K562 (cell line): ENCODE results near the gene HLA-DOA. TPM values are rescaled to one million over a fixed set of nuclear protein-coding genes. Genes with fewer than 3 reads are reported as not detected.

Experiments
- GATAD2B ChIP-seq: fragments of 450-650 bp; IDR thresholded peaks from 2 replicates; pipeline ENCODE4 v1.6.1; 2017; ENCODE audit warnings: mild to moderate bottlenecking, borderline replicate concordance
- GTF2B ChIP-seq: IDR thresholded peaks from 2 replicates; pipeline ENCODE4 v1.6.1; 2011; ENCODE audit not compliant: insufficient read length; ENCODE audit errors: extremely low read depth
- GTF2F1 ChIP-seq: IDR thresholded peaks from 2 replicates; pipeline ENCODE4 v1.6.1; 2011; ENCODE audit warnings: low read depth, low read length, improper control_type of control experiment
- LARP7 ChIP-seq: fragments of 450-650 bp; IDR thresholded peaks from 2 replicates; pipeline ENCODE4 v1.6.1; 2016
- MAFF ChIP-seq: IDR thresholded peaks from 2 replicates; pipeline ENCODE4 v1.6.1; 2012; ENCODE audit warnings: low read length, improper control_type of control experiment
- MXI1 ChIP-seq: IDR thresholded peaks from 2 replicates; pipeline ENCODE4 v1.6.1; 2011; ENCODE audit warnings: low read depth, mild to moderate bottlenecking, improper control_type of control experiment, low read length
- NFE2L1 ChIP-seq: fragments of 450-650 bp; IDR thresholded peaks from 2 replicates; pipeline ENCODE4 v1.6.1; 2016; ENCODE audit warnings: missing genetic modification characterization, low read depth, mild to moderate bottlenecking, missing compliant biosample characterization, moderate library complexity, borderline replicate concordance
- NRF1 ChIP-seq, 2 experiments: fragments of 450-650 bp; IDR thresholded peaks in 1 of 2; conservative IDR thresholded peaks in 1 of 2; 2 replicates each; pipeline ENCODE4 v1.6.1; 2014; ENCODE audit warnings: mild to moderate bottlenecking in 2 of 2
- PKNOX1 ChIP-seq: fragments of 450-650 bp; IDR thresholded peaks from 2 replicates; pipeline ENCODE4 v1.6.1; 2016
- PML ChIP-seq: IDR thresholded peaks from 2 replicates; pipeline ENCODE4 v1.6.1; 2012; ENCODE audit warnings: low read length, inconsistent platforms
- PTBP1 ChIP-seq: fragments of 200-400 bp; formaldehyde crosslinking; IDR thresholded peaks from 2 replicates; pipeline ENCODE4 v1.6.1; 2017; ENCODE audit warnings: low read depth, low read length
- SMAD1 ChIP-seq: fragments of 150-350 bp; IDR thresholded peaks from 2 replicates; pipeline ENCODE4 v1.6.1; 2014; ENCODE audit warnings: low read length, low read depth; ENCODE audit not compliant: partially characterized antibody
- SMAD3 ChIP-seq: fragments of 450-650 bp; formaldehyde crosslinking; conservative IDR thresholded peaks from 2 replicates; pipeline ENCODE4 v1.4.0; 2020; ENCODE audit warnings: mild to moderate bottlenecking
- SOX6 ChIP-seq: fragments of 450-650 bp; IDR thresholded peaks from 2 replicates; pipeline ENCODE4 v1.6.1; 2014; ENCODE audit warnings: mild to moderate bottlenecking
- ZBED1 ChIP-seq: IDR thresholded peaks from 2 replicates; pipeline ENCODE4 v1.6.1; 2014
- ZBTB9 ChIP-seq: fragments of 450-650 bp; formaldehyde crosslinking; IDR thresholded peaks from 2 replicates; pipeline ENCODE4 v1.4.0; 2020; ENCODE audit warnings: mild to moderate bottlenecking, moderate library complexity
- ZNF444 ChIP-seq: fragments of 250-450 bp; sonication (Bioruptor Pico); IDR thresholded peaks from 2 replicates; pipeline ENCODE4 v1.4.0; 2020; ENCODE audit warnings: mild to moderate bottlenecking, moderate library complexity
- polyA plus RNA-seq, 8 experiments: library from polyadenylated mRNA; depleted of rRNA in 4 of 8; stranded (reverse) in 5 of 8; unstranded in 3 of 8; fragments of >200 nt; fragmentation: Nextera tagmentation in 2 of 8; fragmentation: Illumina TruSeq in 1 of 8; extraction: Ambion mirVana in 2 of 8; extraction: Trizol in 1 of 8; gene quantifications; 2 replicates each; pipeline versions ENCODE4 v1.2.1 to v1.2.3, GENCODE V29; 2011 to 2014; ENCODE audit warnings: inconsistent platforms in 1 of 8, missing spikeins in 1 of 8
- total RNA-seq, 7 experiments: library from RNA; depleted of rRNA in 6 of 7; stranded (reverse); fragments of >200 nt in 6 of 7; fragmentation: Illumina TruSeq in 2 of 7; extraction: Trizol in 2 of 7; gene quantifications; 2 replicates each; pipeline versions ENCODE4 v1.2.1 to v1.2.3, GENCODE V29; 2011 to 2021; ENCODE audit warnings: low replicate concordance in 1 of 7
- TF ChIP-seq, protein P1 (sequence below), 3 experiments: IDR thresholded peaks in 2 of 3; conservative IDR thresholded peaks in 1 of 3; 2 replicates each; pipeline ENCODE4 v1.5.1; 2011 to 2012; ENCODE audit warnings: low read length in 3 of 3, mild to moderate bottlenecking in 3 of 3, control low read depth in 2 of 3, improper control_type of control experiment in 1 of 3, inconsistent platforms in 1 of 3, low read depth in 1 of 3, mixed read lengths in 1 of 3, moderate library complexity in 1 of 3; ENCODE audit not compliant: insufficient read depth in 2 of 3
- TF ChIP-seq, protein P2 (sequence below): conservative IDR thresholded peaks from 2 replicates; pipeline ENCODE4 v1.6.1; 2011; ENCODE audit warnings: low read depth, mild to moderate bottlenecking, low read length; ENCODE audit not compliant: control insufficient read depth
- TF ChIP-seq, protein P3 (sequence below): fragments of 250-450 bp; sonication (Bioruptor Pico); IDR thresholded peaks from 2 replicates; pipeline ENCODE4 v1.9.0; 2021; ENCODE audit warnings: mild to moderate bottlenecking, inconsistent platforms

HLA-DOA gene
- total and polyA plus RNA-seq, 9 of the 15 experiments (the other 6 are each of a cell fraction or from before 2014, with no cell fraction given) = 0.07 TPM; not detected in 8

GRCh38 chr6:32971581-32972352 lies 37.6 kb downstream of the HLA-DOA start (continued):
- TF ChIP-seq, protein P1, sequence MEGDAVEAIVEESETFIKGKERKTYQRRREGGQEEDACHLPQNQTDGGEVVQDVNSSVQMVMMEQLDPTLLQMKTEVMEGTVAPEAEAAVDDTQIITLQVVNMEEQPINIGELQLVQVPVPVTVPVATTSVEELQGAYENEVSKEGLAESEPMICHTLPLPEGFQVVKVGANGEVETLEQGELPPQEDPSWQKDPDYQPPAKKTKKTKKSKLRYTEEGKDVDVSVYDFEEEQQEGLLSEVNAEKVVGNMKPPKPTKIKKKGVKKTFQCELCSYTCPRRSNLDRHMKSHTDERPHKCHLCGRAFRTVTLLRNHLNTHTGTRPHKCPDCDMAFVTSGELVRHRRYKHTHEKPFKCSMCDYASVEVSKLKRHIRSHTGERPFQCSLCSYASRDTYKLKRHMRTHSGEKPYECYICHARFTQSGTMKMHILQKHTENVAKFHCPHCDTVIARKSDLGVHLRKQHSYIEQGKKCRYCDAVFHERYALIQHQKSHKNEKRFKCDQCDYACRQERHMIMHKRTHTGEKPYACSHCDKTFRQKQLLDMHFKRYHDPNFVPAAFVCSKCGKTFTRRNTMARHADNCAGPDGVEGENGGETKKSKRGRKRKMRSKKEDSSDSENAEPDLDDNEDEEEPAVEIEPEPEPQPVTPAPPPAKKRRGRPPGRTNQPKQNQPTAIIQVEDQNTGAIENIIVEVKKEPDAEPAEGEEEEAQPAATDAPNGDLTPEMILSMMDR (IDR thresholded peaks at IDR 0.05 in 2 of 3, conservative IDR thresholded peaks at IDR 0.05 in 1 of 3; ENCODE audit: insufficient read depth in 2 of 3, low read depth in 1 of 3, low read length in 3 of 3) = no peak
- TF ChIP-seq GATAD2B (no peak), GTF2B (peak; percentile 99), ZNF444 (CRISPR knock-in tag) (no peak; the same call in 1 of the 2 replicates), SMAD3 (peak; percentile 69), PML (peak; percentile 98), SOX6 (0 out of 2 replicates have a peak, but pooled peaks have one; percentile 42), MXI1 (0 out of 2 replicates have a peak, but pooled peaks have one; percentile 38), ZBED1 (peak; percentile 83; the same call in 1 of the 2 replicates), PTBP1 (no peak), GTF2F1 (peak; percentile 99), NRF1 (conservative IDR thresholded peaks at IDR 0.05 in 1 of 2, IDR thresholded peaks at IDR 0.05 in 1 of 2) (peak; percentile 96 to 97), SMAD1 (peak; percentile 98), PKNOX1 (peak; percentile 98), ZBTB9 (CRISPR knock-in tag) (peak; percentile 52), NFE2L1 (tag) (no peak), LARP7 (no peak), MAFF (0 out of 2 replicates have a peak, but pooled peaks have one; percentile 3)
- TF ChIP-seq, protein P2, sequence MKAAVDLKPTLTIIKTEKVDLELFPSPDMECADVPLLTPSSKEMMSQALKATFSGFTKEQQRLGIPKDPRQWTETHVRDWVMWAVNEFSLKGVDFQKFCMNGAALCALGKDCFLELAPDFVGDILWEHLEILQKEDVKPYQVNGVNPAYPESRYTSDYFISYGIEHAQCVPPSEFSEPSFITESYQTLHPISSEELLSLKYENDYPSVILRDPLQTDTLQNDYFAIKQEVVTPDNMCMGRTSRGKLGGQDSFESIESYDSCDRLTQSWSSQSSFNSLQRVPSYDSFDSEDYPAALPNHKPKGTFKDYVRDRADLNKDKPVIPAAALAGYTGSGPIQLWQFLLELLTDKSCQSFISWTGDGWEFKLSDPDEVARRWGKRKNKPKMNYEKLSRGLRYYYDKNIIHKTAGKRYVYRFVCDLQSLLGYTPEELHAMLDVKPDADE = peak; percentile 89
- TF ChIP-seq, protein P3, sequence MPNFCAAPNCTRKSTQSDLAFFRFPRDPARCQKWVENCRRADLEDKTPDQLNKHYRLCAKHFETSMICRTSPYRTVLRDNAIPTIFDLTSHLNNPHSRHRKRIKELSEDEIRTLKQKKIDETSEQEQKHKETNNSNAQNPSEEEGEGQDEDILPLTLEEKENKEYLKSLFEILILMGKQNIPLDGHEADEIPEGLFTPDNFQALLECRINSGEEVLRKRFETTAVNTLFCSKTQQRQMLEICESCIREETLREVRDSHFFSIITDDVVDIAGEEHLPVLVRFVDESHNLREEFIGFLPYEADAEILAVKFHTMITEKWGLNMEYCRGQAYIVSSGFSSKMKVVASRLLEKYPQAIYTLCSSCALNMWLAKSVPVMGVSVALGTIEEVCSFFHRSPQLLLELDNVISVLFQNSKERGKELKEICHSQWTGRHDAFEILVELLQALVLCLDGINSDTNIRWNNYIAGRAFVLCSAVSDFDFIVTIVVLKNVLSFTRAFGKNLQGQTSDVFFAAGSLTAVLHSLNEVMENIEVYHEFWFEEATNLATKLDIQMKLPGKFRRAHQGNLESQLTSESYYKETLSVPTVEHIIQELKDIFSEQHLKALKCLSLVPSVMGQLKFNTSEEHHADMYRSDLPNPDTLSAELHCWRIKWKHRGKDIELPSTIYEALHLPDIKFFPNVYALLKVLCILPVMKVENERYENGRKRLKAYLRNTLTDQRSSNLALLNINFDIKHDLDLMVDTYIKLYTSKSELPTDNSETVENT = peak; percentile 97
